DMS153 (cell line): ENCODE measurements around the gene FAM163B.
A peak's percentile ranks its signal among the peaks of the same experiment; 100 is the strongest.

ENCODE experiments used
- DNase-seq: peaks from one replicate; lab custom pipeline; 2025; lab: John Stamatoyannopoulos, UW

Gene FAM163B

DNA sequence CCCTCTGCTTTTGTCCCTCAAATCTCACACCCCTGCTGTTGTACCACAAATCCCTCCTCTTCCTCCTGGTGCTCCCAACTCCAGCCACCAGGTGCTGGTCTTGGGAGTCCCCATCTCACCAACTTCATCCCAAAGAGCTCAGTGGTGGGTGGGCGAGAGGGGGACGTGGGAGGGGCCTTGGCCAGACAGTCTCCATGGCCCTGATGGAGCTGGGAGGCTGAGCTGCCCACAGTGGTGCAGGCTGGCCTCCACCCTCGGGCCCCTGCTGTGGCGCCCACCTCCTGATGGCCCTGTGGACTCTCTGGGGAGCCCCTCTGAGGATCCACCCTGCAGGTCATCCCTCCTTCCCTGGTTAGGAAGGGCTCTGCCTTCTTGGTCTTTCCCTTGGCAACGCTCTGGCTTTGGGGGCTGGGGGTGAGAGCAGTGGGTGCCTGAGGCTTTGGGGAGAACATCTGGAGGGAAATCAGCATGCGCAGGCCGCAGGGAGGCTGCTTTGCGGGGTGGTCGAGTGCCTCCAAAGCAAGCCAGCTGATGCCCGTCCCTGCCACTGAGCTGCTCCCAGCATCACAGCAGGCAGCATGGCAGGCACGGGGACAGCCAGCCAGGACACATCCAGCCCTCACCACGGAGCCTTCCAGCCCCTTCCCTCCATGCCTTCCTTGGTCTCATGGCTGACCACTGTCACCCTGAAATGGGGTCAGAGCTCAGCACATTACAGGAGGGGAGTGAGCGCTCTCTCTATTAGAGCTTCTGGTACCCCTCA is 7.6 kb upstream of the FAM163B start:
- no peak for DNase-seq

- no peak for DNase-seq
Observed at GRCh38 chr9:133615606-133616188, 6.5 kb upstream of the FAM163B start.

GRCh38 chr9:133615186-133615585 is 6.0 kb upstream of the FAM163B start:
- no peak for DNase-seq

DNA sequence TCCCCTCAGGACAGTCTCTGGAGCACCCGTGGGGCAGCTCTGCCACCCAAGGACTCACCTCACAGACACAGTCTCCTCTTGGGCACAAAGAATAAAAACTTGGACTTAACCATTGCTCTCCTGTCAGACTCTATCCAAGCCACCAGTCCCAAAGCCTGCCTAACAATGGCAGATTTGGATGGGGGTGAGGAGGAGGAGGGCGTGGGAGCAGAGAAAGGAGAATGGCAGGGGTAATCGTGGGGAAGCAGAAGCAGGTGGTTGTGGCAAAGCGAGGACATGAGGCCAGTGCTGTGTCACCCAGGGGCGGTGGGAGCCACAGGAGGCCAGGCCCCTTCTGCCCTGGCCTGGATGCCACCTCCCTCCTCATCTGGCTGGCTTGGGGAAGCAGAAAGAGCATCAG is 5.5 kb upstream of the FAM163B start:
- no peak for DNase-seq

GRCh38 chr9:133614056-133614455 is 4.9 kb upstream of the FAM163B start:
- no peak for DNase-seq

DNA sequence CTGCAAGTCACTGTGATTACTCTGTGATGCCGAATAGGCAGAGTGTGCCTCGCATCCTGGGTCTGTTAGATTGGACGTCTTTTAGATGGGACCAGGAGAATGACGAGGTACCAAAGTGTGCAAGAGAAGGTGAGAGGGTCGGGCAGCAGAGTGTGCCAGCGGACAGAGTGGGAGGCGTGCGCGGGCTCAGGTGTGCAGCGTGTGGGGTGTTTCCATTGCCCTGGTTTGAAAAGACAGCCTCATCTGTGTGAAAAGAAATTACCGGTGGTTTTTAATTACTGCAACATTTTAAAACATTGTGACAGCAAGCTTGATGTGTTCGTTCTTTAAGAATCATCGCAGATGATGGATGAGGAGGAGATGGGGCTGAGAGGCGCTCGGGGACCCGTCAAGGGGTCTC is 4.2 kb upstream of the FAM163B start:
- DNase-seq = no peak

DNA sequence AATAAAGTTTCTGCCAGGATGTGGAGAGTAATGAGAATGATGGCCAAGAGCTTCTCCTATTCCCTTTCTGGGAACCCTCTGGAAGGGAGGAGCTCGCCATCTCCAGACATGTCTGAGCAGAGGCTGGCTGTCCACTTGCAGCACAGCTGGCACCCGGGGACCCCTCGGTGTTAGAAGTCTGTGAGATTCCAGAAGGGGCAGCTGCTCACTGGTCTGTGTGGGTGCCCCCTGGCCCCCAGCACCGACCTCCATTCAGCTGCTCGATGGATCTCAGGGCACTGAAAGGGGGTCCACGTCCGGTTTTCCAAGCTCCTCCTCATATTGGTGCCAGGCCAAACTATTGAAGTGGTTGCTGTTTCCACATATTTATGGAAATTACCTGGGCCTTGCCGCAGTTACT is 3.6 kb upstream of the FAM163B start:
- DNase-seq = no peak

GRCh38 chr9:133612051-133612450 is 2.9 kb upstream of the FAM163B start:
- no peak for DNase-seq

GRCh38 chr9:133610845-133611244 is 1.7 kb upstream of the FAM163B start:
- peak; percentile 89 for DNase-seq

- no peak for DNase-seq
Observed at GRCh38 chr9:133608889-133609288, 300 bp downstream of the FAM163B start.

DNA sequence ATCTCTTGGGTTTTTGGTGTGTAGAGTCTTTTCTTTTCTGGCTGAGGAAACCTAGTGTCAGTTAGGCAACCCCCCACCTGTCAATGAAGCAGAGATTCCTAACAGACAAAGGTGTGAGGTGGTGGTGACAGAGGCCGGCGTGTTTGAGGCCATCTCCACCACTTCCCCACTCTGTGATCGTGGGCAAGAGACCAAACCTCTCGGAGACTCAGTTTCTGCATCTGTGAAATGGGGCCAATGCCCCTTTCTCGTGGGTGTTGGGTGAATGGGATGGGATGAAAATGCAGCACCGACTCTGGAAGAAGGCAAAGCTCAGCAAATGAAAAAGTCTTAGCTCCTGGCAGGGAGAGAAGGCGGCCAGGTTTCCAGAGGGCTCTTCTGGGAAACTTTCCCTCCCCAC is 807 bp downstream of the FAM163B start:
- DNase-seq = no peak

- no peak for DNase-seq
Observed at GRCh38 chr9:133607976-133608375, 1.2 kb downstream of the FAM163B start.

GRCh38 chr9:133607381-133607780 is 1.8 kb downstream of the FAM163B start:
- DNase-seq = no peak

GRCh38 chr9:133606708-133607025 is 2.5 kb downstream of the FAM163B start:
- no peak for DNase-seq

GRCh38 chr9:133605856-133606707 is 3.1 kb downstream of the FAM163B start:
- DNase-seq = no peak

- no peak for DNase-seq
Observed at GRCh38 chr9:133605446-133605845, 3.7 kb downstream of the FAM163B start.

- peak; percentile 48 for DNase-seq
Observed at GRCh38 chr9:133604856-133605255, 4.3 kb downstream of the FAM163B start.

- DNase-seq = no peak
Observed at GRCh38 chr9:133604214-133604613, 5.0 kb downstream of the FAM163B start.

DNA sequence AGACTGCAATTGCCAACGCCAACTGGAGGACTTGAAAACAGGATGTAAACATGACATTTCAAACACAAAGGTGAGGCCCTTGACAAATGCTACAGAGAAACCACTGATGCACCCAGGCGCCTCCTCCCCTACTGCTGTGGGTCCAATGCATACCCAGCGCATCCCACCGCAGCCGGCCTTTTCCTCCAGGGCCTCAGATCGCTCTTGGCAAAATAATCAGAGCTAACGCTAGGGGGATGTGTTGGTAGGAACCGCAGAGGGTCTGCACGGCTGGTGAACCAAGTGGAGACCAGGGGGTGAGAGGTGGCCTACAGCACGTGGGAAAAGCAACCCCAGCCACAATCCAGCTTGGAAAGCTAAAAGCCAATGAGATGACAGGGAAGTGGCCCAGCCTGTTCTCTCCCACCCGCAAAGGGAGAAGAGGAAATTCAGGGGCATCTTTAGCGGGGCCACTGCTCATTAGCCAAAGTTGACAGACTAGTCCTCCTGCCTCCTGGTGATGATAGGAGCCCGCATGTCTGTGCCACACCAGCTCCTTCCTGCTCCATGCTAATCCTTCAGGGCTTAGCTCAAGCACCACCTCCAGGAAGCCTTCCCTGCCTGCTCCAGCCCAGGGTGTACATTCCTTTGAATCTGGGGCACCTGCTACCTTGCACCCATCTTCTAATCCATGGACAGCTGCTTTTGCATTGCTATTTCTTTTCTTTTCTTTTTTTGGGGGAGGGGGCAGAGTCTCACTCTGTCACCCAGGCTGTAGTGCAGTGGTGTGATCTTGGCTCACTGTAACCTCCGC is 5.9 kb downstream of the FAM163B start:
- DNase-seq = peak; percentile 88

GRCh38 chr9:133602277-133602676 is 6.9 kb downstream of the FAM163B start:
- DNase-seq = peak; percentile 25

GRCh38 chr9:133601746-133602145 is 7.4 kb downstream of the FAM163B start:
- DNase-seq = no peak

GRCh38 chr9:133600739-133601138 is 8.4 kb downstream of the FAM163B start:
- no peak for DNase-seq
